Measurements from ENCODE around the gene KRT77. TPM values are rescaled to one million over a fixed set of nuclear protein-coding genes. Genes with fewer than 3 reads are reported as not detected.
A peak's percentile ranks its signal among the peaks of the same experiment; 100 is the strongest.

KRT77 gene
- total RNA-seq, 3 donors from 2014 or later: 0.48 TPM; not detected in 2

DNA sequence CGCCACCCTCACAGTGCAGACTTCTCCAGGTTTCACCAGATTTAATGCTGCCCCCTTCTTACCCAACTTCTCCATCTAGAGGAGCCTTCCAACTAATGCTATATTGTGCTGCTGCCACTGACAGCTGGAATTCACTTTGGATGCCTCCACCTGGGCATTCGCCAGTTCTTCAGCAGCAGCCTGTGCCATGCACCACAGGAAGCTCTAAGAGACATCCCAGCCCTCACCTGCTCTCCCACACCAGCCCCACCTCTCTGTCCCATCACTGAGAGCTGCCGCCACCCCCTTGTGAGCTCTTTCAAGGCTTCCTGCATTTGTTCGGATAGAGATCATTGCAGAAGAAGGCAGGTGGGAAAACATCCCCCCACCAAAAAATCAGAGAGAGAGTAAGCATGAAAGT lies 46.7 kb downstream of the KRT77 start:
- Histone ChIP-seq H3K4me1 (no peaks in the 10 kb centered on the region), H3K36me3 (no peaks in the 10 kb centered on the region), H3K9me3 (no peaks in the 10 kb centered on the region), H3K27ac (no peak overlapping the region), H3K4me3 (no peak overlapping the region), H3K27me3 (peaks cover 0 to 4% of the 10 kb centered on the region in 2 donors)
- no peak for DNase-seq (ENCODE audit: low spot score in 2 of 2)
- intact Hi-C loops (cut with DNase I; ENCODE audit: low total_unique reads): no loop called here
- no peak for TF ChIP-seq POLR2A (IDR thresholded peaks at IDR 0.05)
- TF ChIP-seq POLR2AphosphoS5 (IDR thresholded peaks at IDR 0.05): no peak
- TF ChIP-seq, protein P1, sequence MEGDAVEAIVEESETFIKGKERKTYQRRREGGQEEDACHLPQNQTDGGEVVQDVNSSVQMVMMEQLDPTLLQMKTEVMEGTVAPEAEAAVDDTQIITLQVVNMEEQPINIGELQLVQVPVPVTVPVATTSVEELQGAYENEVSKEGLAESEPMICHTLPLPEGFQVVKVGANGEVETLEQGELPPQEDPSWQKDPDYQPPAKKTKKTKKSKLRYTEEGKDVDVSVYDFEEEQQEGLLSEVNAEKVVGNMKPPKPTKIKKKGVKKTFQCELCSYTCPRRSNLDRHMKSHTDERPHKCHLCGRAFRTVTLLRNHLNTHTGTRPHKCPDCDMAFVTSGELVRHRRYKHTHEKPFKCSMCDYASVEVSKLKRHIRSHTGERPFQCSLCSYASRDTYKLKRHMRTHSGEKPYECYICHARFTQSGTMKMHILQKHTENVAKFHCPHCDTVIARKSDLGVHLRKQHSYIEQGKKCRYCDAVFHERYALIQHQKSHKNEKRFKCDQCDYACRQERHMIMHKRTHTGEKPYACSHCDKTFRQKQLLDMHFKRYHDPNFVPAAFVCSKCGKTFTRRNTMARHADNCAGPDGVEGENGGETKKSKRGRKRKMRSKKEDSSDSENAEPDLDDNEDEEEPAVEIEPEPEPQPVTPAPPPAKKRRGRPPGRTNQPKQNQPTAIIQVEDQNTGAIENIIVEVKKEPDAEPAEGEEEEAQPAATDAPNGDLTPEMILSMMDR (IDR thresholded peaks at IDR 0.05): no peak

DNA sequence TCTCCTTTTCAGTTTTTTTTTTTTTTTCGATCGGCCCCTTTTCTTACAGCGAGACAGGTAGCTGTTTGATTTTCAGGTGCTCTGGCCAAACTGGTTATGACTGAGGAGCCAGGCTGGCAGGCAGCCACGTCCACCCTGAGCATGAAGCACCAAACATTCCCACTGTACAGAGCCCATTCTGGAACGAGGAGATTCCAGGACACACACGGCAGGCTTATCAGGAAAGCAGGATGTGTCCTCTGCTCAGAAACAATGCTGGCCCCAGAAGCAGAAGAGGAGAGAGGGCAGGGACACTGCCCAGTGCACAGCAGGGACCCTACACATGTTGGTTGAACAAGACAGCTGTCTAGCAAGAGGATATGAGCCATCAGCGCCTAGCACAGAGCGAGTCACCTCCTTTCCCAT lies 47.6 kb downstream of the KRT77 start:
- intact Hi-C loops (cut with DNase I; ENCODE audit: low total_unique reads): no loop called here

DNA sequence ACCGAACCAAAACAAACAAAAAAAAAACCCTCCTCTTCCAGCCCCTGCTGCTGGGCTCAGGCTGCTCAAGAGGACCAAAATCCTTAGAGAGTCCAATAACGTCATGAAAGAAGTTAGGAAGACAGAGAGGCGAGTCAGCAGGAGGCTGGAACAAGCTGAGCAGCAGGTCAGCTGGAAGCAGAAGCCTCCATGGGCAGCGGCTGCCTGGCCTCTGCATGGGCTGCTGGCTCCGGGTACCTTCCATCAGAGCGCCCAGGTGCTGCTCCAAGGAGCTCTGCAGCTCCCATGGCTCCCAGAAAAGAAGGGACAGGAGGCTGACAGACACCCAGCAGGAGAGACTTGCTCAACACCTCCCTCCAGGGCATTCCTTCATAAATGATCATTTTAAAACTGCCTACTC lies 48.1 kb downstream of the KRT77 start:
- TF ChIP-seq POLR2AphosphoS5 (IDR thresholded peaks at IDR 0.05) (no peak), POLR2A (IDR thresholded peaks at IDR 0.05) (no peak)
- TF ChIP-seq, protein P1 (IDR thresholded peaks at IDR 0.05): no peak
- intact Hi-C loops (cut with DNase I; ENCODE audit: low total_unique reads): no loop called here
- peaks cover 0 to 4% of the 10 kb centered on the region in 2 donors for H3K27me3 ChIP-seq
- no peak overlapping the region for H3K27ac ChIP-seq
- H3K4me1 ChIP-seq: no peaks in the 10 kb centered on the region
- no peaks in the 10 kb centered on the region for H3K36me3 ChIP-seq
- H3K4me3 ChIP-seq: no peak overlapping the region
- H3K9me3 ChIP-seq: no peaks in the 10 kb centered on the region
- DNase-seq (ENCODE audit: low spot score in 2 of 2): no peak

More for the DNA sequence above, 47.6 kb downstream of the KRT77 start:
- Histone ChIP-seq H3K27ac (no peak overlapping the region), H3K9me3 (no peaks in the 10 kb centered on the region), H3K4me3 (no peak overlapping the region), H3K27me3 (peaks cover 0 to 4% of the 10 kb centered on the region in 2 donors), H3K4me1 (no peaks in the 10 kb centered on the region), H3K36me3 (no peaks in the 10 kb centered on the region)
- TF ChIP-seq POLR2AphosphoS5 (IDR thresholded peaks at IDR 0.05): no peak
- no peak for TF ChIP-seq POLR2A (IDR thresholded peaks at IDR 0.05)
- TF ChIP-seq, protein P1 (IDR thresholded peaks at IDR 0.05): no peak
- DNase-seq (ENCODE audit: low spot score in 2 of 2): no peak

DNA sequence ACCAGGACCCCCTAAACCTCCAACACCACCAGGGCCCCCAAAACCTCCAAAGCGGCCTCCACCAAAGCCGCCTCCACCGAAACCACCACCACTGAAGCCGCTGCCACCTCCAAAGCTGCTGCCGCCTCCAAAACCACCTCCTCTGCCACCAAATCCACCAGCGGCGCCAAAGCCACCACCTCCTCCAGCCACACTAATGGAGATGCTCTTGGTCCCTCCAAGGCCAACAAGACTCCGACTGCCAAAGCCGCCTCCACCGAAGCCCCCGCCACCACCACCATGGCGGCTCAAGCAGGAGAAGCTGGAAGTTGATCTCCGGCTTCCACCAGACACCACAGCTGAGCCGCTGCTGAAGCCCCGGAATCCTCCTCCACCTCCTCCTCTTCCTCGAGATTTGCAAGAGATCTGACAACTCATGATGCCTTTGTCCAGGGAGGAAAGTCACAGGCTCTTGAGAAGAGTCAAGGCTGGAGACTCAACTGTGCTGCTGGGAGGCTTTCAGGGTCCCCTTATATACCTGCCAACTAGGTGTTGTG lies 51.5 kb downstream of the KRT77 start, which contains the start of gene KRT2:
Gene KRT2 (minus strand): TSS at position 486 of the 536 bp plus-strand sequence. CDS start 69 bp downstream, at position 417.
- no peak for DNase-seq (ENCODE audit: low spot score in 2 of 2)
- no peaks in the 10 kb centered on the region for H3K9me3 ChIP-seq
- no peaks in the 10 kb centered on the region for H3K27me3 ChIP-seq
- intact Hi-C loops (cut with DNase I; ENCODE audit: low total_unique reads): no loop called here
- no peak within 1 kb of the TSS for H3K27ac ChIP-seq
- TF ChIP-seq POLR2AphosphoS5 (IDR thresholded peaks at IDR 0.05): no peak
- TF ChIP-seq POLR2A (IDR thresholded peaks at IDR 0.05): no peak
- TF ChIP-seq, protein P1 (IDR thresholded peaks at IDR 0.05): no peak
- H3K4me1 ChIP-seq: no peaks in the 10 kb centered on the region
- H3K4me3 ChIP-seq: no peak within 1 kb of the TSS
- no peaks in the 10 kb centered on the region for H3K36me3 ChIP-seq

DNA sequence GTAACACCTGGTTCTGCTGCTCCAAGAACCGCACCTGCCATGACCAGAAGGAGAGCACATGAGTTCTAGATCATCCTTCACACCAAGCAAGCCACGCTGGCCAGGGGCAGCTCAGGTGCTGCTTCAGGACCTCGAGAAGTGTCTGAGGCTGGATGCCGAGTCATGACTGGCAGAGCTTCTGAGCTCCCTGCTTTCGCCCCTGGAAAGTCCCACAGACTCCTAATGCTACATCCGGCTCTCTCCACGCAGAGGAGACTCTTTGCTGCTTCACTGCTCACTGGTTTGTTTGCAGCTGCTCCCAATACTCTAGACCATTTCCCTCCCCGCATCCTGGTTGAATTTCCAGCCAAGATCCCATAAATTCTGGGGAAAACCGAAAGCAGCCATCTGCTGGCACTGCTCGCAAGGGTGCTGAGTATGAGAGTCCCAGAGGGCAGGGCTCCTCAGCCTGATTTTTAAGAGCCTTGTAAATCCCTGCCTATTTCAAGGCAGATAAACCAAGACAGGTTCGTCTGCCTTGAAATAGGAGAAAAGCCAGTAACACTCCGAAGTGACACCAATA lies 52.7 kb downstream of the KRT77 start:
- Histone ChIP-seq H3K36me3 (no peaks in the 10 kb centered on the region), H3K4me3 (no peak overlapping the region), H3K27ac (no peak overlapping the region), H3K4me1 (no peaks in the 10 kb centered on the region), H3K27me3 (no peaks in the 10 kb centered on the region), H3K9me3 (no peaks in the 10 kb centered on the region)
- intact Hi-C loops (cut with DNase I; ENCODE audit: low total_unique reads): no loop called here
- DNase-seq (ENCODE audit: low spot score in 2 of 2): peak in 1 of 2 donors; percentile 10
- TF ChIP-seq POLR2AphosphoS5 (IDR thresholded peaks at IDR 0.05): no peak
- no peak for TF ChIP-seq POLR2A (IDR thresholded peaks at IDR 0.05)
- TF ChIP-seq, protein P1 (IDR thresholded peaks at IDR 0.05): no peak

Data from breast epithelium (tissue), 4 donors.